Measurements from ENCODE around the gene EN2. TPM values are rescaled to one million over a fixed set of nuclear protein-coding genes. Genes with fewer than 3 reads are reported as not detected.

EN2 gene
- total and polyA plus RNA-seq, 10 of the 15 experiments (the other 5 are each of a cell fraction or from before 2014, with no cell fraction given): not detected

GRCh38 chr7:155449869-155450557, 7.9 kb upstream of the EN2 start (continued):
- TF ChIP-seq, protein P1, sequence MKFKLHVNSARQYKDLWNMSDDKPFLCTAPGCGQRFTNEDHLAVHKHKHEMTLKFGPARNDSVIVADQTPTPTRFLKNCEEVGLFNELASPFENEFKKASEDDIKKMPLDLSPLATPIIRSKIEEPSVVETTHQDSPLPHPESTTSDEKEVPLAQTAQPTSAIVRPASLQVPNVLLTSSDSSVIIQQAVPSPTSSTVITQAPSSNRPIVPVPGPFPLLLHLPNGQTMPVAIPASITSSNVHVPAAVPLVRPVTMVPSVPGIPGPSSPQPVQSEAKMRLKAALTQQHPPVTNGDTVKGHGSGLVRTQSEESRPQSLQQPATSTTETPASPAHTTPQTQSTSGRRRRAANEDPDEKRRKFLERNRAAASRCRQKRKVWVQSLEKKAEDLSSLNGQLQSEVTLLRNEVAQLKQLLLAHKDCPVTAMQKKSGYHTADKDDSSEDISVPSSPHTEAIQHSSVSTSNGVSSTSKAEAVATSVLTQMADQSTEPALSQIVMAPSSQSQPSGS (IDR thresholded peaks at IDR 0.05; ENCODE audit: low read length): no peak
- TF ChIP-seq TARDBP (IDR thresholded peaks at IDR 0.05; ENCODE audit: borderline replicate concordance): no peak

- Histone ChIP-seq H2AFZ (ENCODE audit: control insufficient read depth, low read depth, low read length) (no peak overlapping the region), H3K9me3 (replicated peaks; ENCODE audit: control insufficient read depth, insufficient read depth, low read length) (no peaks in the 10 kb centered on the region; the same call in 2 of the 3 replicates), H3K9ac (ENCODE audit: control insufficient read depth, insufficient read depth, low read length) (no peak overlapping the region), H3K4me2 (ENCODE audit: control insufficient read depth, insufficient read depth) (no peak overlapping the region), H3K27ac (ENCODE audit: control insufficient read depth, insufficient read depth) (no peak overlapping the region), H3K27me3 (replicated peaks in 1 of 2; ENCODE audit: control insufficient read depth in 2 of 2, insufficient read depth in 2 of 2, low read length in 1 of 2) (peaks cover 12 to 30% of the 10 kb centered on the region in 2 experiments), H4K20me1 (ENCODE audit: control insufficient read depth, insufficient read depth) (no peaks in the 10 kb centered on the region), H3K36me3 (ENCODE audit: control insufficient read depth in 2 of 2, insufficient read depth in 2 of 2, low read length in 1 of 2) (no peaks in the 10 kb centered on the region), H3K79me2 (ENCODE audit: control insufficient read depth, insufficient read depth, low read length) (no peaks in the 10 kb centered on the region), H3K4me3 (no peak overlapping the region), H3K4me1 (ENCODE audit: control insufficient read depth, insufficient read depth, low read length) (no peaks in the 10 kb centered on the region)
- BruUV-seq (replicated peaks): no TSS peak
- CTCF ChIA-PET: no interaction called here
- in situ Hi-C loops (cut with MboI) (no loop called here), intact Hi-C loops (cut with micrococcal nuclease; ENCODE audit: unreplicated experiment) (no loop called here)
- no peak for FAIRE-seq
- SMC1A ChIA-PET (ENCODE audit: uncharacterized antibody, unreplicated experiment): interaction anchor here (0.5 kb wide), 1 partner anchor 150 kb away, joined by 3 read pairs; no protein-coding TSS in a partner anchor
- RAD21 ChIA-PET (ENCODE audit: unreplicated experiment): no interaction called here
- TF ChIP-seq SUZ12 (IDR thresholded peaks at IDR 0.05; ENCODE audit: unreplicated experiment) (no peak), CREM (IDR thresholded peaks at IDR 0.05; ENCODE audit: low read depth) (no peak), PBX3 (IDR thresholded peaks at IDR 0.05; ENCODE audit: insufficient replicate concordance, low read depth, low read length) (no peak), EGR1 (IDR thresholded peaks at IDR 0.05; ENCODE audit: borderline replicate concordance in 1 of 2, low read depth in 2 of 2, low read length in 2 of 2) (no peak), RUNX3 (IDR thresholded peaks at IDR 0.05; ENCODE audit: low read length) (no peak), ESRRA (IDR thresholded peaks at IDR 0.05; ENCODE audit: low read length) (no peak), RCOR1 (conservative IDR thresholded peaks at IDR 0.05; ENCODE audit: low read depth, low read length) (no peak), SREBF2 (IDR thresholded peaks at IDR 0.05; ENCODE audit: low read length) (no peak), NRF1 (conservative IDR thresholded peaks at IDR 0.05; ENCODE audit: low read depth, low read length) (no peak), YBX1 (IDR thresholded peaks at IDR 0.05) (no peak)
- POLR2A ChIA-PET: no interaction called here
- ATAC-seq: no peak
- DNase-seq (ENCODE audit: low read depth, low spot score): no peak
- WGBS (ENCODE audit: insufficient coverage, insufficient replicate concordance, low lambda C conversion rate, missing lambda C conversion rate): 25% methylated on average over 20 of the region's 24 CpGs
Observed at GRCh38 chr7:155450558-155450969, 7.4 kb upstream of the EN2 start.
